HG02943 (cell line): ENCODE measurements around the gene CYRIA.

Source experiments
- ATAC-seq: cut with Tn5 transposase; IDR thresholded peaks from one replicate; pipeline ENCODE4 v1.9.1; 2021; ENCODE audit warnings: mild to moderate bottlenecking, low read depth, moderate library complexity; ENCODE audit not compliant: unreplicated experiment

CYRIA gene

GRCh38 chr2:16665748-16666448 lies at the start of gene CYRIA:
CYRIA (minus strand) TSS chr2:16665834; CDS start chr2:16588119, 77,715 bp downstream.
- peak; percentile 68 for ATAC-seq

GRCh38 chr2:16713011-16713423 lies 47.4 kb upstream of the CYRIA start:
- no peak for ATAC-seq

- no peak for ATAC-seq
Measured at GRCh38 chr2:16709769-16710168, 44.1 kb upstream of the CYRIA start.

- no peak for ATAC-seq
Measured at GRCh38 chr2:16708173-16708572, 42.5 kb upstream of the CYRIA start.

GRCh38 chr2:16707014-16707623 lies 41.5 kb upstream of the CYRIA start:
- ATAC-seq, result no peak

- ATAC-seq, result no peak
Measured at GRCh38 chr2:16700551-16701259, 35.1 kb upstream of the CYRIA start.

GRCh38 chr2:16693854-16694253 lies 28.2 kb upstream of the CYRIA start:
- no peak for ATAC-seq

- ATAC-seq, result no peak
Measured at GRCh38 chr2:16691261-16691660, 25.6 kb upstream of the CYRIA start.

GRCh38 chr2:16687955-16688354 lies 22.3 kb upstream of the CYRIA start:
- no peak for ATAC-seq

- ATAC-seq, result no peak
Measured at GRCh38 chr2:16687222-16687621, 21.6 kb upstream of the CYRIA start.

- no peak for ATAC-seq
Measured at GRCh38 chr2:16686641-16687040, 21.0 kb upstream of the CYRIA start.

GRCh38 chr2:16685340-16685715 lies 19.7 kb upstream of the CYRIA start:
- ATAC-seq, result no peak

GRCh38 chr2:16684676-16685339 lies 19.2 kb upstream of the CYRIA start:
- ATAC-seq, result no peak

- ATAC-seq, result no peak
Measured at GRCh38 chr2:16683576-16683975, 17.9 kb upstream of the CYRIA start.

GRCh38 chr2:16682431-16683118 lies 16.9 kb upstream of the CYRIA start:
- no peak for ATAC-seq

- ATAC-seq, result no peak
Measured at GRCh38 chr2:16680781-16681180, 15.1 kb upstream of the CYRIA start.

GRCh38 chr2:16680304-16680703 lies 14.7 kb upstream of the CYRIA start:
- ATAC-seq, result no peak

- ATAC-seq, result no peak
Measured at GRCh38 chr2:16678964-16679363, 13.3 kb upstream of the CYRIA start.

GRCh38 chr2:16677875-16678274 lies 12.2 kb upstream of the CYRIA start:
- no peak for ATAC-seq

- ATAC-seq, result no peak
Measured at GRCh38 chr2:16675781-16676180, 10.1 kb upstream of the CYRIA start.

- no peak for ATAC-seq
Measured at GRCh38 chr2:16674154-16674553, 8.5 kb upstream of the CYRIA start.
